ENCODE measurements around the gene FOXP4. TPM values are rescaled to one million over a fixed set of nuclear protein-coding genes. Genes with fewer than 3 reads are reported as not detected.

Gene FOXP4
- total RNA-seq, 2 donors from 2014 or later, result 15.7 to 21.0 TPM

DNA sequence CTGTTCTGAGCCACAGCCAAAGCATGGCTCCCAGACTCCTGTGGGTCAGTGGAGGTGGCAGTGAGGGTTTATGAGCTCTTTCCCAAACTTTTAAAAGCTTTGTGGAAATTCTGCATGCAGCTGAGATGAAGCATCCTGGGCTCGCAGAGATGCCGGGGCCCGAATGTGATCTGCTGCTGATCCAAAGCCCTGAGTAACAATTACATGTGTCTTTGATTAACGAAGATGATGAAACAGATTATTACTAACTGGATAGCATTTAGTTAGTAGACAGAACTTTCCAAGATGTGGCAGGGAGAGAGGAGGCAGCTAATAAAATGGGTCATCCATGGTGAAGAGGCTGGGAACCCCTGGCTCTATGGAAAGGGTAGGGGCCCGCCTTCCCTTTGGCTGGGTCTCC, 48.1 kb downstream of the FOXP4 start:
- H3K27me3 ChIP-seq (replicated peaks; ENCODE audit: insufficient read depth), result no peaks in the 10 kb centered on the region
- ATAC-seq (ENCODE audit: insufficient number of reproducible peaks, low FRiP score, low read depth), result no peak
- H3K4me3 ChIP-seq, result no peak overlapping the region
- H3K4me1 ChIP-seq (ENCODE audit: control insufficient read depth in 1 of 2, low read depth in 2 of 2), result no peaks in the 10 kb centered on the region
- H3K9me3 ChIP-seq, result no peaks in the 10 kb centered on the region
- H3K27ac ChIP-seq, result no peak overlapping the region
- peaks cover 66% of the 10 kb centered on the region for H3K36me3 ChIP-seq
- no peak for DNase-seq (ENCODE audit: low spot score)
- TF ChIP-seq, protein P1, sequence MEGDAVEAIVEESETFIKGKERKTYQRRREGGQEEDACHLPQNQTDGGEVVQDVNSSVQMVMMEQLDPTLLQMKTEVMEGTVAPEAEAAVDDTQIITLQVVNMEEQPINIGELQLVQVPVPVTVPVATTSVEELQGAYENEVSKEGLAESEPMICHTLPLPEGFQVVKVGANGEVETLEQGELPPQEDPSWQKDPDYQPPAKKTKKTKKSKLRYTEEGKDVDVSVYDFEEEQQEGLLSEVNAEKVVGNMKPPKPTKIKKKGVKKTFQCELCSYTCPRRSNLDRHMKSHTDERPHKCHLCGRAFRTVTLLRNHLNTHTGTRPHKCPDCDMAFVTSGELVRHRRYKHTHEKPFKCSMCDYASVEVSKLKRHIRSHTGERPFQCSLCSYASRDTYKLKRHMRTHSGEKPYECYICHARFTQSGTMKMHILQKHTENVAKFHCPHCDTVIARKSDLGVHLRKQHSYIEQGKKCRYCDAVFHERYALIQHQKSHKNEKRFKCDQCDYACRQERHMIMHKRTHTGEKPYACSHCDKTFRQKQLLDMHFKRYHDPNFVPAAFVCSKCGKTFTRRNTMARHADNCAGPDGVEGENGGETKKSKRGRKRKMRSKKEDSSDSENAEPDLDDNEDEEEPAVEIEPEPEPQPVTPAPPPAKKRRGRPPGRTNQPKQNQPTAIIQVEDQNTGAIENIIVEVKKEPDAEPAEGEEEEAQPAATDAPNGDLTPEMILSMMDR (IDR thresholded peaks at IDR 0.05), result no peak

DNA sequence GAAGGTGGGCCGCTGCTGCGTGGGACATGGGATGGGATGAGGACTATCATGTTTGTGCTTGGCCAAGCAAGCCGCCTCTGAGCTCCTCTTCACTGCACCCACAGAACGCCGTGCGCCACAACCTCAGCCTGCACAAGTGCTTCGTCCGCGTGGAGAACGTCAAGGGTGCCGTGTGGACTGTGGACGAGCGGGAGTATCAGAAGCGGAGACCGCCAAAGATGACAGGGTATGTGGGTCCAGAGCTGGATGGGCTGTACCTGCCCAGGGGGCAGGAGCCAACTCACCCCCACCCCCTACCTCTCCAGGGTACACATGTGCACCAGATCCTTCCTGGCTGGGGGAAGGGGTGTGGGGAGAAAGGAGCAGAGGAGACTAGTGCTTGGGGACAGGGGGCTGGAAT, 48.6 kb downstream of the FOXP4 start:
- no peak for ATAC-seq (ENCODE audit: insufficient number of reproducible peaks, low FRiP score, low read depth)
- no peaks in the 10 kb centered on the region for H3K27me3 ChIP-seq (replicated peaks; ENCODE audit: insufficient read depth)
- TF ChIP-seq, protein P1 (IDR thresholded peaks at IDR 0.05), result no peak
- no peak overlapping the region for H3K27ac ChIP-seq
- H3K4me1 ChIP-seq (ENCODE audit: control insufficient read depth in 1 of 2, low read depth in 2 of 2), result no peaks in the 10 kb centered on the region
- H3K4me3 ChIP-seq, result no peak overlapping the region
- peaks cover 62% of the 10 kb centered on the region for H3K36me3 ChIP-seq
- DNase-seq (ENCODE audit: low spot score), result no peak
- no peaks in the 10 kb centered on the region for H3K9me3 ChIP-seq

DNA sequence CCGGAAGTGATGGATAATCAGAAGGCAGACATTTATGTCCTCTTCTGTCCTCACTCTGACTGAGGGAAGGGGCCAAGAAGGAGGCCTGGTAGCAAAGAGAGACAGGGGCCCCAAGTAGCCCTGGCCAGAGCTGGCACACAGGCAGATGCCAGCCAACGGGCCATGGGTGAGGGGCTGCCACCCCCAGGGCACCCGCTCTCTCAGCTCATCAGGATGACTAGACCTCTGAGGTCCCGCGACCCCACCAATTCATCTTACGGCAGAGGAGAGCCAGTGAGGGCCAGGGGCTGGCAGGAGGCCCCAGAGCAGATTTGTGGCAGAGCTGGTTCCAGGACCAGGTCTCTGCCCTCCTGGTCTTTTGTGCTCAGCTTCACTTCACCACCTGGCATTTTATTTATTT, 49.0 kb downstream of the FOXP4 start:
- Histone ChIP-seq H3K36me3 (peaks cover 58% of the 10 kb centered on the region), H3K27me3 (replicated peaks; ENCODE audit: insufficient read depth) (no peaks in the 10 kb centered on the region), H3K4me3 (no peak overlapping the region), H3K9me3 (no peaks in the 10 kb centered on the region), H3K27ac (no peak overlapping the region), H3K4me1 (ENCODE audit: control insufficient read depth in 1 of 2, low read depth in 2 of 2) (no peaks in the 10 kb centered on the region)
- ATAC-seq (ENCODE audit: insufficient number of reproducible peaks, low FRiP score, low read depth), result no peak
- no peak for DNase-seq (ENCODE audit: low spot score)
- TF ChIP-seq, protein P1 (IDR thresholded peaks at IDR 0.05), result no peak

DNA sequence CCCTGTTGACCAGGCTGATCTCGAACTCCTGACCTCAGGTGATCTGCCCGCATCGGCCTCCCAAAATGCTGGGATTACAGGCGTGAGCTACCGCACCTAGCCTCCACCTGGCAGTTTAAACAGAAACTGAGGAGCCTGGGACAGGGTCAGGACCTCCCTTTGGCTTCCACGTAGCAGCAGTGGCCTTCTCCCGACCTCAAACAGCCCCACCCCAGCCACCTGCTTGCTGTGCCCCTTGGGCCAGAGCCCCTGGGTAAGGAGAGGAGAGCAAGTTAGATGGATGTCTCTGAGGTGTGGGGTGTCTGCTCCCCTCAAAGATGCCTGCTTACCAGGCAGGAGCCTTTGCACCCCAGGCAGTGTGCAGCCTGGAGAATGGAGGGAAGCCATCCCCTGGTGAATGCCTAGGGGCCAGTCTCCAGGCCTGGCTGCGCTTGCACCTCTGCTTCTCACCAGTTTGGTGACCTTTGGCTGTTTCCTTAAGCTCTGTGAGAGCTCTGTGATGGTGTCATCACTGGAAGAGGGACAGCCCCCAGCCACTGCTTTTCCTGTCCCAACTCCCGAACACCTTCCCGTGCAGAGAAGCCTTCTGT, 50.0 kb downstream of the FOXP4 start:
- Histone ChIP-seq H3K36me3 (peaks cover 49% of the 10 kb centered on the region), H3K4me3 (no peak overlapping the region), H3K4me1 (ENCODE audit: control insufficient read depth in 1 of 2, low read depth in 2 of 2) (no peaks in the 10 kb centered on the region), H3K27me3 (replicated peaks; ENCODE audit: insufficient read depth) (no peaks in the 10 kb centered on the region), H3K9me3 (no peaks in the 10 kb centered on the region), H3K27ac (no peak overlapping the region)
- DNase-seq (ENCODE audit: low spot score) (no peak), ATAC-seq (ENCODE audit: insufficient number of reproducible peaks, low FRiP score, low read depth) (no peak)
- TF ChIP-seq, protein P1 (IDR thresholded peaks at IDR 0.05), result no peak

DNA sequence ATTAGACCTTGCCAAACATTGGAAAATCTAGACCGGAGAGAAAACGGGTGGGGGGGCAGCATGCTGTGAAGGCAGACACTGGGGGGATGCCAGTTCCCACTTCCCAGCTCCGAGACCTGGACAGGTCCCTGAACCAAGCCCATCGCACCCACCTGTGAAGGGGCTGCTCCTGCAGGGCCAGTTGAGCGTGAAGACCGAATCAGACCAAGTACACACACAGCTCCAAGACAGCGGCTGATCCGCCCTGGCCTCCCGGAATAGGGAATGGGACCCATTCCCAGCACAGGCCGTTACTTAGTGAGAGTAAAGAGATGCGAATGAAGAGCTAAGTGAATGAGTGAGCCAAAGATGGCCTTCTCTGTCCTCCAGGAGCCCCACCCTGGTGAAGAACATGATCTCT, 50.6 kb downstream of the FOXP4 start:
- Histone ChIP-seq H3K4me3 (no peak overlapping the region), H3K36me3 (peaks cover 46% of the 10 kb centered on the region), H3K27ac (no peak overlapping the region), H3K4me1 (ENCODE audit: control insufficient read depth in 1 of 2, low read depth in 2 of 2) (no peaks in the 10 kb centered on the region), H3K27me3 (replicated peaks; ENCODE audit: insufficient read depth) (no peaks in the 10 kb centered on the region), H3K9me3 (no peaks in the 10 kb centered on the region)
- ATAC-seq (ENCODE audit: insufficient number of reproducible peaks, low FRiP score, low read depth), result no peak
- TF ChIP-seq, protein P1 (IDR thresholded peaks at IDR 0.05), result no peak
- DNase-seq (ENCODE audit: low spot score), result no peak

Data from thoracic aorta (tissue), 2 donors.